Cardiac muscle cell (in vitro differentiated cells and primary cell): ENCODE data around the gene PSMG4. TPM values are rescaled to one million over a fixed set of nuclear protein-coding genes. Genes with fewer than 3 reads are reported as not detected.

Experiments used
- DNase-seq, 2 donors: peaks; one replicate each; pipeline versions ENCODE4 v3.0.0 to v3.0.0-alpha.2; 2010 to 2017; ENCODE audit warnings: low read depth in 1 of 2, low spot score in 1 of 2
- H3K27ac ChIP-seq: fragments of 200-600 bp; sonication (generic); 2 replicates; pipeline ENCODE4 v1.5.1; 2016
- H3K27me3 ChIP-seq: fragments of 200-600 bp; sonication (generic); 2 replicates; pipeline ENCODE4 v1.6.0; 2016; ENCODE audit warnings: control low read depth
- H3K36me3 ChIP-seq: fragments of 200-600 bp; sonication (generic); 2 replicates; pipeline ENCODE4 v1.5.1; 2016; ENCODE audit warnings: control low read depth
- H3K4me1 ChIP-seq: fragments of 200-600 bp; sonication (generic); 2 replicates; pipeline ENCODE4 v1.8.1; 2017; ENCODE audit warnings: low read depth, mild to moderate bottlenecking, mixed run types
- H3K4me3 ChIP-seq: fragments of 200-600 bp; sonication (generic); 2 replicates; pipeline ENCODE4 v1.5.1; 2016; ENCODE audit warnings: mild to moderate bottlenecking
- H3K9me3 ChIP-seq: fragments of 200-600 bp; sonication (generic); 2 replicates; pipeline ENCODE4 v1.5.1; 2017; ENCODE audit warnings: low read depth, mild to moderate bottlenecking, control low read depth
- CTCF ChIP-seq: IDR thresholded peaks from 2 replicates; pipeline ENCODE4 v1.5.1; 2012; ENCODE audit warnings: low read depth, mild to moderate bottlenecking, low read length
- polyA plus RNA-seq: library from polyadenylated mRNA; unstranded; fragments of >200 nt; fragmentation: Nextera tagmentation; extraction: Ambion mirVana; gene quantifications from 2 replicates; pipeline ENCODE4 v1.2.1, GENCODE V29; 2016
- total RNA-seq: library from RNA; depleted of rRNA; stranded (reverse); fragments of >200 nt; gene quantifications from 2 replicates; pipeline ENCODE4 v1.2.3, GENCODE V29; 2016

Gene PSMG4
- total and polyA plus RNA-seq, 2 experiments from 2014 or later, result 22.2 to 44.0 TPM

- peaks cover 5% of the 10 kb centered on the region for H3K36me3 ChIP-seq
- H3K27me3 ChIP-seq, result no peaks in the 10 kb centered on the region
- peak; percentile 31 to 45 for DNase-seq
- H3K4me3 ChIP-seq, result peak overlapping the region; percentile 94
- no peaks in the 10 kb centered on the region for H3K9me3 ChIP-seq
- no peak for TF ChIP-seq CTCF
- no peak overlapping the region for H3K27ac ChIP-seq
- H3K4me1 ChIP-seq, result peaks cover 4% of the 10 kb centered on the region
These were observed 778 bp downstream of the PSMG4 start for GRCh38 chr6:3259491-3259958.

- no peak overlapping the region for H3K27ac ChIP-seq
- no peaks in the 10 kb centered on the region for H3K9me3 ChIP-seq
- no peak for TF ChIP-seq CTCF
- peaks cover 4% of the 10 kb centered on the region for H3K4me1 ChIP-seq
- DNase-seq, result no peak
- no peaks in the 10 kb centered on the region for H3K27me3 ChIP-seq
- peaks cover 5% of the 10 kb centered on the region for H3K36me3 ChIP-seq
- no peak overlapping the region for H3K4me3 ChIP-seq
These were observed 1.5 kb downstream of the PSMG4 start for GRCh38 chr6:3260296-3260695.

- H3K4me1 ChIP-seq, result peaks cover 4% of the 10 kb centered on the region
- no peak overlapping the region for H3K27ac ChIP-seq
These were observed 2.2 kb downstream of the PSMG4 start for GRCh38 chr6:3260772-3261517.

GRCh38 chr6:3261518-3261820 lies 2.7 kb downstream of the PSMG4 start:
- Histone ChIP-seq H3K36me3 (peaks cover 5% of the 10 kb centered on the region), H3K27me3 (no peaks in the 10 kb centered on the region), H3K27ac (no peak overlapping the region), H3K4me3 (no peak overlapping the region), H3K4me1 (peaks cover 4% of the 10 kb centered on the region), H3K9me3 (no peaks in the 10 kb centered on the region)
- no peak for TF ChIP-seq CTCF
- no peak for DNase-seq

More at GRCh38 chr6:3260772-3261517, 2.2 kb downstream of the PSMG4 start:
- H3K9me3 ChIP-seq, result no peaks in the 10 kb centered on the region
- peaks cover 5% of the 10 kb centered on the region for H3K36me3 ChIP-seq
- H3K4me3 ChIP-seq, result no peak overlapping the region
- no peak for TF ChIP-seq CTCF
- no peaks in the 10 kb centered on the region for H3K27me3 ChIP-seq
- no peak for DNase-seq

GRCh38 chr6:3261921-3262320 lies 3.2 kb downstream of the PSMG4 start:
- TF ChIP-seq CTCF, result no peak
- Histone ChIP-seq H3K4me1 (peaks cover 4% of the 10 kb centered on the region), H3K9me3 (no peaks in the 10 kb centered on the region), H3K36me3 (peaks cover 5% of the 10 kb centered on the region), H3K4me3 (no peak overlapping the region), H3K27me3 (no peaks in the 10 kb centered on the region), H3K27ac (no peak overlapping the region)
- DNase-seq, result no peak
